GM19351 (cell line): ENCODE measurements around the gene GSG1.
"Not testable (repeated sequence)": the region's sequence is repeated elsewhere in the genome, so short reads cannot be mapped to it uniquely, and the experiment has no call there.

Experiments used
- ATAC-seq: cut with Tn5 transposase; IDR thresholded peaks from one replicate; pipeline ENCODE4 v1.9.1; 2021; ENCODE audit warnings: mild to moderate bottlenecking, moderate library complexity; ENCODE audit not compliant: unreplicated experiment

Gene GSG1

DNA sequence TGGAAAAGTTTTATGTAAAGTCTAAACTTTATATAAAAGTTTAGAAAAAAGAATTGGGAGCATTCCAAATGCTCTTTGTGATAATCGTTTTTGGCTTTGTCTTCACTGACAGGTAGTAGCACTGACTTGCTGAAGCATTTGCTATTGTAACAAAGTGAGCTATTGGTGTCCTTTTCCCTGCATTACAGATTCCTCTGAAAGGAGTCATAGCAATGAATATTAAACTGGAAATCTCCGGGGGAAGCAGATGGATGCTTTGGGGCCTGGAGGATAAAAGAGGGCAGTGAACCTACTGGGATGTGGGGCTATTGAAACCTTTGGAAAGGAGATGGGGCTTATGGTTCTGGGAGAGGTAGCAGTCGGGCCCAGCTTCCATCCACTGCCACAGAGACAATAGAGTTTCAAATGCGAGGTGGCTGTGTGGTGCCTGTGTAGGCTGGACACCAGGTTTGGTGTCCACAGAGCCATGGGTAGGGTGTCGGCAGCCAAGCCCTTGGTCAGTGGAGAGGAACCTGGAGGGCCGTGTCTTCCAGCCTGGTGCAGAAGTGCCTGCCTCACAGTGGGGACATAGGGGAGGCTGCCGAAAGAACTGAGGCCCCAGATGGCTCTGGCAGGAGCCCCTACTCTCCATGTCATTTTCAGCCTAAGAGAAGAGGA, 10.1 kb downstream of the GSG1 start:
- ATAC-seq, result no peak

DNA sequence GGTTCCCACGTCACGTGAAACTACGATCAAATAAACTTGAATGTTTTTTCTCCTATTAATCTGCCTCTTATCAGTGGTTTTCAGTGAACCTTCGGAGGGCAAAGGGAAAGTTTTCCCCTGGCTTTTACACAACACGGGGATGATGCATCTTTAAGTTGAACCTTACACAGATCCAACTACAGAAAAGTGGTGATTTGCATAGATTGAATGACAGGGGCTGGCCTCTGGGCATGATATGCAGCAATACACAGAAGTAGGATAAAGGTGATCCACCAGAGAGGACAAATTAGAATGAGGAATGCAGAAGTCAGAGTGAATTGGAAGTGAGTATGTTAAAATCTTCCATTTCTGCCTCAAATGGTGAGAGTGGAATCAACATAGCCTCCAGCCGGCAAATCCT, 11.6 kb downstream of the GSG1 start:
- no peak for ATAC-seq

GRCh38 chr12:13090054-13090453, 13.4 kb downstream of the GSG1 start:
- ATAC-seq, result peak; percentile 59

DNA sequence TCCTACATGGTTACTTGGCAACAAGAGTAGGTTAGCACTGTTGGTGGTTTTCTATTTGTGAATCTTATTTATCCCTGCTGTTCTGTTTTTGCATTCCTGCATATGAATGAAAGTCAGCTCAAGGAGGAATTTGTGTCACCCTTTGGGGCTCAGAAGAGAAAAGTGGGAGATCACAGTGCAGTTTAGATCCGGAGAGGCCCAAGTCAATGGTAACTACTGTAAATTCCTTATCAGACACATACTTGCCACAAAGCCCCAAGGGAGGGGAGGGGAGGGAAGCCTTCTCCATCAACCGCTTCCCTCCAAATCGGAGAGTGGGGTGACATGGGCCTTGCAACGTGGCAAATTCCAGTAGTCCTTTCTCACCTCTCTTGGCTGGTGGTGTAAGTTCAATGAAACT, 15.0 kb downstream of the GSG1 start:
- ATAC-seq, result no peak

DNA sequence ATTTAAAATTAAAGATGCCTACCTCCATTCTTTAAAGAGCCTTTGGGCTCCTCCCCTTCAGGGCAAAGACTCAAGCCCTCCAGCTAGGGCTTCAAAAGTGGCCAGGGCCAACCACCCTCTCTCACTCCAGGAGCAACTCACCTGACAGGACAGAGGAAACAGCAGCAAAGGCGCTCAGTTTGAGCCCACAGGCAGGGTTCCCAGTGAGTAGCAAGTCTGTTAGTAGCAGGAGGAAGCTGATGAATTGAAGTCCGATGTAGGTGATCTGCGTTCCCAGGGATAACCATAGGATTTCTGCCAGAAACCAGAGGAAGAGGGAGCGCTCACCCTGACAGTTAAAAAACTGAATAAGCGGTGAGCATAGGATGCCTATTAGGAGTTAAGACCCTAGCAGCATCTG, 15.7 kb downstream of the GSG1 start:
- no peak for ATAC-seq

GRCh38 chr12:13085968-13086686, 17.3 kb downstream of the GSG1 start:
- no peak for ATAC-seq

- ATAC-seq, result no peak
These were observed 18.4 kb downstream of the GSG1 start for GRCh38 chr12:13084898-13085640.

- not testable (repeated sequence) for ATAC-seq
These were observed 19.8 kb downstream of the GSG1 start for GRCh38 chr12:13083638-13084037.

GRCh38 chr12:13082861-13083260, 20.6 kb downstream of the GSG1 start:
- ATAC-seq, result no peak

- ATAC-seq, result no peak
These were observed 23.2 kb downstream of the GSG1 start for GRCh38 chr12:13080266-13080665.

- no peak for ATAC-seq
These were observed 24.0 kb downstream of the GSG1 start for GRCh38 chr12:13079440-13079906.

- ATAC-seq, result no peak
These were observed 27.5 kb downstream of the GSG1 start for GRCh38 chr12:13075786-13076570.

- ATAC-seq, result no peak
These were observed 28.4 kb downstream of the GSG1 start for GRCh38 chr12:13075118-13075480.

DNA sequence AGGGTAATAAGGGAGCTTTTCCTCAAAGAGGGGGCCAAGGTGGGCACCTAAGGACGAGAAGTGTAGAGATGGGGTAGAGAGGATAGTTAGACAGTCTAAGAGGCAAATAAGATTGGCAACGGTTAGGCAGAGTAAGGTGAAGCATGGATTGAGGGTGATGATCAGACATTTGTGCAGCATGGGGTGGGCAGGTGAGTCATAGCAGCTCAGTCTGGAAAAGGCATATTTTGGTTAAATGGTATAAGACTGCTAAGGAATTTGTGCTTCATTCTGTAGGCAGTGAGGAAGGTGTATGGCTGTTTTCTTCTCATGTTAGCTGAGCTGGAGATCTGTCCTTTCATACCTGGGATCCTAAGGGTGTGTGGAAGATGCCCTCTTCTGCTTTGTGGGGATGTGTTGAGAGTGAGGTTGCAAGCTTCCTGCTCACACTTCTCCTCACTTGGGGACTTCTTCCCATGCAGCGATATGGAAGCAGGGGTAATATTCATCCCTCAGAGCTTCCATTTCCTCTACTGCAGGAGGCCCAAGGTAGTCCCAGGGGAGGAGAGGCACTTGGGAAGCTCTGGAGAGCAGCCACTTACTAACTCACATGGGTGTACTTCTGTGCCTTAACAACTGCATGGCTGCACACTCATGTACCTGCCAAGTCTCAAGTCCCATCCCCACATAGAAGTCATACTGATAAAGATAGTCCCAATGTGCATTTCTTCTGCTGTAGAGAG, 28.9 kb downstream of the GSG1 start:
- ATAC-seq, result no peak

GRCh38 chr12:13073173-13073572, 30.3 kb downstream of the GSG1 start:
- ATAC-seq, result no peak

- ATAC-seq, result no peak
These were observed 31.9 kb downstream of the GSG1 start for GRCh38 chr12:13071305-13072280.

- ATAC-seq, result no peak
These were observed 34.1 kb downstream of the GSG1 start for GRCh38 chr12:13069380-13069779.

- ATAC-seq, result no peak
These were observed 36.1 kb downstream of the GSG1 start for GRCh38 chr12:13067322-13067721.

DNA sequence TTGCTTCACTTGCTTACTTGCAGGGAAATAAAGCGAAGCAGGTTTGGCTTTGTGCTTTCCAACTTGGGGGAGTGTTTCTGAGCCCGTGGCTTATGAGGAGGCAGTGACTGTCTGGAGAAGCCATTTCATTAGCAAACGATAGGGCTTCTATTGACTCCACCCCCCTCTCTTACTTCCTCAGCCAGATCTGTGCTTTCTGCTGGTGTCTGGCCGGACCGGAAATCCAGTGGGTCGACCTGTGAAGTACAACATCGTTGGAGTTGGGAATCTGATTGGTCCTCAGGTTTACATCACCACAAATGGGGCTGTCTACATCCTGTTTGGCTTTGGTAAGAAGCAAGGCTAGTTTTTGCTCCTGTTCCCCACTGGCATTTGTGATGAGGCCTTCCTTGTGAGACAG, 37.0 kb downstream of the GSG1 start:
- no peak for ATAC-seq
